ENCODE measurements around the gene KCNMA1.

Gene KCNMA1

GRCh38 chr10:76974017-76974691 lies 663.5 kb downstream of the KCNMA1 start:
- Mint-ChIP-seq H3K27ac (no peak overlapping the region), H3K4me1 (ENCODE audit: low read depth) (no peaks in the 10 kb centered on the region), H3K36me3 (ENCODE audit: low read depth) (no peaks in the 10 kb centered on the region), H3K9me3 (no peaks in the 10 kb centered on the region), H3K4me3 (no peak overlapping the region), H3K27me3 (ENCODE audit: low read depth) (no peaks in the 10 kb centered on the region)
- DNase-seq (ENCODE audit: low spot score), result no peak

GRCh38 chr10:76973091-76974016 lies 664.3 kb downstream of the KCNMA1 start:
- H3K27ac Mint-ChIP-seq, result no peak overlapping the region
- H3K27me3 Mint-ChIP-seq (ENCODE audit: low read depth), result no peaks in the 10 kb centered on the region
- no peaks in the 10 kb centered on the region for H3K36me3 Mint-ChIP-seq (ENCODE audit: low read depth)
- no peaks in the 10 kb centered on the region for H3K4me1 Mint-ChIP-seq (ENCODE audit: low read depth)
- no peak overlapping the region for H3K4me3 Mint-ChIP-seq
- no peaks in the 10 kb centered on the region for H3K9me3 Mint-ChIP-seq
- DNase-seq (ENCODE audit: low spot score), result no peak

GRCh38 chr10:76972541-76972940 lies 665.1 kb downstream of the KCNMA1 start:
- no peaks in the 10 kb centered on the region for H3K4me1 Mint-ChIP-seq (ENCODE audit: low read depth)
- no peaks in the 10 kb centered on the region for H3K27me3 Mint-ChIP-seq (ENCODE audit: low read depth)
- H3K9me3 Mint-ChIP-seq, result no peaks in the 10 kb centered on the region
- no peak overlapping the region for H3K27ac Mint-ChIP-seq
- H3K4me3 Mint-ChIP-seq, result no peak overlapping the region
- DNase-seq (ENCODE audit: low spot score), result no peak
- H3K36me3 Mint-ChIP-seq (ENCODE audit: low read depth), result no peaks in the 10 kb centered on the region

- H3K27me3 Mint-ChIP-seq (ENCODE audit: low read depth), result no peaks in the 10 kb centered on the region
- no peaks in the 10 kb centered on the region for H3K36me3 Mint-ChIP-seq (ENCODE audit: low read depth)
- H3K4me3 Mint-ChIP-seq, result no peak overlapping the region
- no peaks in the 10 kb centered on the region for H3K4me1 Mint-ChIP-seq (ENCODE audit: low read depth)
- H3K9me3 Mint-ChIP-seq, result no peaks in the 10 kb centered on the region
- no peak for DNase-seq (ENCODE audit: low spot score)
- H3K27ac Mint-ChIP-seq, result no peak overlapping the region
Observed at GRCh38 chr10:76971547-76972170, 665.9 kb downstream of the KCNMA1 start.

- Mint-ChIP-seq H3K27me3 (ENCODE audit: low read depth) (no peaks in the 10 kb centered on the region), H3K27ac (no peak overlapping the region), H3K36me3 (ENCODE audit: low read depth) (no peaks in the 10 kb centered on the region), H3K4me1 (ENCODE audit: low read depth) (no peaks in the 10 kb centered on the region), H3K9me3 (no peaks in the 10 kb centered on the region), H3K4me3 (no peak overlapping the region)
- no peak for DNase-seq (ENCODE audit: low spot score)
Observed at GRCh38 chr10:76970711-76971519, 666.7 kb downstream of the KCNMA1 start.

- Mint-ChIP-seq H3K27ac (no peak overlapping the region), H3K36me3 (ENCODE audit: low read depth) (no peaks in the 10 kb centered on the region), H3K27me3 (ENCODE audit: low read depth) (no peaks in the 10 kb centered on the region), H3K9me3 (no peaks in the 10 kb centered on the region), H3K4me3 (no peak overlapping the region), H3K4me1 (ENCODE audit: low read depth) (no peaks in the 10 kb centered on the region)
- DNase-seq (ENCODE audit: low spot score), result no peak
Observed at GRCh38 chr10:76969366-76969948, 668.2 kb downstream of the KCNMA1 start.

GRCh38 chr10:76968483-76968882 lies 669.1 kb downstream of the KCNMA1 start:
- no peak for DNase-seq (ENCODE audit: low spot score)
- H3K4me3 Mint-ChIP-seq, result no peak overlapping the region
- H3K36me3 Mint-ChIP-seq (ENCODE audit: low read depth), result no peaks in the 10 kb centered on the region
- no peak overlapping the region for H3K27ac Mint-ChIP-seq
- H3K9me3 Mint-ChIP-seq, result no peaks in the 10 kb centered on the region
- H3K27me3 Mint-ChIP-seq (ENCODE audit: low read depth), result no peaks in the 10 kb centered on the region
- no peaks in the 10 kb centered on the region for H3K4me1 Mint-ChIP-seq (ENCODE audit: low read depth)

GRCh38 chr10:76962851-76963250 lies 674.8 kb downstream of the KCNMA1 start:
- Mint-ChIP-seq H3K36me3 (ENCODE audit: low read depth) (no peaks in the 10 kb centered on the region), H3K27me3 (ENCODE audit: low read depth) (no peaks in the 10 kb centered on the region), H3K4me1 (ENCODE audit: low read depth) (no peaks in the 10 kb centered on the region), H3K4me3 (no peak overlapping the region), H3K9me3 (no peaks in the 10 kb centered on the region), H3K27ac (no peak overlapping the region)
- DNase-seq (ENCODE audit: low spot score), result no peak

GRCh38 chr10:76961841-76962240 lies 675.8 kb downstream of the KCNMA1 start:
- Mint-ChIP-seq H3K4me3 (no peak overlapping the region), H3K4me1 (ENCODE audit: low read depth) (no peaks in the 10 kb centered on the region), H3K36me3 (ENCODE audit: low read depth) (no peaks in the 10 kb centered on the region), H3K27me3 (ENCODE audit: low read depth) (no peaks in the 10 kb centered on the region), H3K27ac (no peak overlapping the region), H3K9me3 (no peaks in the 10 kb centered on the region)
- DNase-seq (ENCODE audit: low spot score), result no peak

GRCh38 chr10:76959111-76959510 lies 678.5 kb downstream of the KCNMA1 start:
- H3K27me3 Mint-ChIP-seq (ENCODE audit: low read depth), result no peaks in the 10 kb centered on the region
- H3K4me3 Mint-ChIP-seq, result no peak overlapping the region
- H3K36me3 Mint-ChIP-seq (ENCODE audit: low read depth), result no peaks in the 10 kb centered on the region
- H3K27ac Mint-ChIP-seq, result no peak overlapping the region
- H3K4me1 Mint-ChIP-seq (ENCODE audit: low read depth), result no peaks in the 10 kb centered on the region
- H3K9me3 Mint-ChIP-seq, result no peaks in the 10 kb centered on the region
- DNase-seq (ENCODE audit: low spot score), result no peak

- no peak for DNase-seq (ENCODE audit: low spot score)
- Mint-ChIP-seq H3K9me3 (no peaks in the 10 kb centered on the region), H3K36me3 (ENCODE audit: low read depth) (no peaks in the 10 kb centered on the region)
Observed at GRCh38 chr10:76954838-76955237, 682.8 kb downstream of the KCNMA1 start.

GRCh38 chr10:76950354-76950753 lies 687.3 kb downstream of the KCNMA1 start:
- H3K36me3 Mint-ChIP-seq (ENCODE audit: low read depth), result no peaks in the 10 kb centered on the region
- no peaks in the 10 kb centered on the region for H3K9me3 Mint-ChIP-seq
- H3K27me3 Mint-ChIP-seq (ENCODE audit: low read depth), result no peaks in the 10 kb centered on the region
- no peaks in the 10 kb centered on the region for H3K4me1 Mint-ChIP-seq (ENCODE audit: low read depth)
- H3K4me3 Mint-ChIP-seq, result no peak overlapping the region
- no peak for DNase-seq (ENCODE audit: low spot score)
- no peak overlapping the region for H3K27ac Mint-ChIP-seq

More at GRCh38 chr10:76954838-76955237, 682.8 kb downstream of the KCNMA1 start:
- no peaks in the 10 kb centered on the region for H3K4me1 Mint-ChIP-seq (ENCODE audit: low read depth)
- H3K27me3 Mint-ChIP-seq (ENCODE audit: low read depth), result no peaks in the 10 kb centered on the region
- H3K4me3 Mint-ChIP-seq, result no peak overlapping the region
- H3K27ac Mint-ChIP-seq, result no peak overlapping the region

GRCh38 chr10:76946270-76946669 lies 691.3 kb downstream of the KCNMA1 start:
- no peaks in the 10 kb centered on the region for H3K4me1 Mint-ChIP-seq (ENCODE audit: low read depth)
- H3K27me3 Mint-ChIP-seq (ENCODE audit: low read depth), result no peaks in the 10 kb centered on the region
- no peaks in the 10 kb centered on the region for H3K36me3 Mint-ChIP-seq (ENCODE audit: low read depth)
- DNase-seq (ENCODE audit: low spot score), result no peak
- H3K27ac Mint-ChIP-seq, result no peak overlapping the region
- H3K9me3 Mint-ChIP-seq, result no peaks in the 10 kb centered on the region
- H3K4me3 Mint-ChIP-seq, result no peak overlapping the region

Measured in T-helper 2 cell treated with Interferon-gamma antibody and Interleukin-4, amounts not matched to agents 5 μg/mL and 100 μg/mL, for 36 hours (primary cell).